GM19452 (cell line): ENCODE measurements around the gene LRRC10.
"Not testable (repeated sequence)": the region's sequence is repeated elsewhere in the genome, so short reads cannot be mapped to it uniquely, and the experiment has no call there.

Source experiments
- ATAC-seq: cut with Tn5 transposase; IDR thresholded peaks from one replicate; pipeline ENCODE4 v1.9.1; 2021; ENCODE audit not compliant: unreplicated experiment

Gene LRRC10

GRCh38 chr12:69619050-69619449 is 8.3 kb upstream of the LRRC10 start:
- no peak for ATAC-seq

DNA sequence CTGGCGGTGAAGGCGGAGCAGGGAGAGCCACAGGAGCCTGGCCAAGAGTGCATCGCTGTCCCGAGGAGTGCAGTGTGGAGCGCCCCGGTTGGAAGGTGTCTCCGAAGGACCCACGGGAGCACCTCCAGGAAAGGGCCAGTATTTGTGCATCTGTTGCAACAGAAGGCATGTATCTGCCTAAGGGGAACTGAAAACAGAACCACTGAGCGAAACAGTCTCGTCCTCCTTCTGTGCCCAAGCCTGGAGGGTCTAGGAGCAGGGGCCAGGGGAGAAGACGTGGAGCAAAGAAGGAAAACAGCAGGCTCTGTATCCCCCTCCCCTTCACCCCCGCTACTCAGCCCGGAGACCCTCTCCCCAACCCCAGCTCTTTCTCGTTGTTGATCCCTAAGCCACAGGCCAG is 5.3 kb upstream of the LRRC10 start:
- no peak for ATAC-seq

GRCh38 chr12:69613351-69613750 is 2.6 kb upstream of the LRRC10 start:
- ATAC-seq = no peak

- ATAC-seq = no peak
Measured at GRCh38 chr12:69610126-69610525, 581 bp downstream of the LRRC10 start.

DNA sequence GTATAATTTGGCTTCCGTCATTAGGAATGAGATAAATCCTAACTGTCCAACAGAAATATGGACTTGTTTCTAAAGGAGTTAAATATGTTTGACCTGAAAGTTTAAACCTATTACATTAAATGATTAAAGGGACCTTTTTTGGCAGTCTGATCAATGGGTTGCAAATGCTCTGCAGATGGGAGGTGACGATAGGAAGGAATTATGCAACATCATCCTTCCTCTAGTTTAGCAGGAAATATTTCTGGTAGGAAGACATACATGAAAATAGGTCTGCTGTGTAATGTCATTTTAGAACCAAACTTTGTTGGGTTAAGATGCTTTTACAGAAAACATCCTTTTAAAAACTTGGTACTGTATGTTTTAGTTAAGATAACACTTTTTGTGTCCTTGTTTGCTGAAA is 2.6 kb downstream of the LRRC10 start:
- no peak for ATAC-seq

DNA sequence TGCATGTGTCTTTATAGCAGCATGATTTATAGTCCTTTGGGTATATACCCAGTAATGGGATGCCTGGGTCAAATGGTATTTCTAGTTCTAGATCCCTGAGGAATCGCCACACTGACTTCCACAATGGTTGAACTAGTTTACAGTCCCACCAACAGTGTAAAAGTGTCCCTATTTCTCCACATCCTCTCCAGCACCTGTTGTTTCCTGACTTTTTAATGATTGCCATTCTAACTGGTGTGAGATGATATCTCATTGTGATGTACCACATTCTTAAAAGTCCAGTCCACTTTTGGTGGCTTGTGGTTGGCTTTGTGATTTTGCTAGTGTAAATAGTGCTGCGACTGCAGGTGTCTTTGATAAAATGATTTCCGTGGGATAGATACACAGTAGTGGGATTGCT is 6.4 kb downstream of the LRRC10 start:
- ATAC-seq = not testable (repeated sequence)

DNA sequence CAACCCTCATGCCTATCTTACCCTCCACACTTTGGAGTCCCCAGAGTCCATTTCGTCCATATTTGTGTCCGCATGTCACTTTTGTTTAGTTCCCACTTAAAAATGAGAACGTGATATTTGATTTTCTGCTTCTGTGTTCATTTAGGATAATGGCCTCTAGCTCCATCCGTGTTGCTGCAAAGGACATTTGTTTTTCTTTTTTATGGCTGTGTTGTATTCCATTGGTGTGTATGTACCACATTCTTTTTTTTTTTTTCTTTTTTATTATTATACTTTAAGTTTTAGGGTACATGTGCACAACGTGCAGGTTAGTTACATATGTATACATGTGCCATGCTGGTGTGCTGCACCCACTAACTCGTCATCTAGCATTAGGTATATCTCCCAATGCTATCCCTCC is 7.2 kb downstream of the LRRC10 start:
- not testable (repeated sequence) for ATAC-seq

GRCh38 chr12:69602954-69603353 is 7.8 kb downstream of the LRRC10 start:
- ATAC-seq = no peak

DNA sequence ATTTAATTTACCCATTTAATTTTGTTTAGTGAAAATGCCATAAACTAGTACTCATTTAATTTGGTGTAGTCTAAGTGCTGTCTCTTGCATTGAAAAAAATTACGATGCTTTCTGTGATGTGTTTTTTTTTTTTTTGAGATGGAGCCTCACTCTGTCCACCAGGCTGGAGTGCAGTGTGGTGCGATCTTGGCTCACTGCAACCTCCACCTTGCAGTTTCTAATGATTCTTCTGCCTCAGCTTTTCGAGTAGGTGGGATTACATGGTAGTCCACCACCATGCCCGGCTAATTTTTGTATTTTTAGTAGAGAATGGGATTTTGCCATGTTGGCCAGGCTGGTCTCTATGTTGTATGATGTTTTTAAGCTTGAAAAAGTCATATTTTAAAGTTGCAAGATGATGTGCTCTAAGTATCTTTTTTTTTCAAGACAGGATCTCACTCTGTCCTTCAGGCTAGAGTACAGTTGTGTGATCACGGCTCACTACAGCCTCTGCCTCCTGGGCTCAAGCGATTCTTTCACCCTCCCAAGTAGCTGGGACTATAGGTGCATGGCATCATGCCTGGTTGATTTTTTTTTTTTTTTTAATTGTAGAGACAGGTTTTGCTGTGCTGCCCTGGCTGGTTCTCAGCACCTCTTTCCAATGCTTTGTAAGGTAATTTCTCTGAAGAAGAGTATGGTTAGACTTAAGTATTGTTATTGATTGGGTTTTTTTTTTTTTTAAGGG is 8.6 kb downstream of the LRRC10 start:
- no peak for ATAC-seq

GRCh38 chr12:69600804-69601203 is 9.9 kb downstream of the LRRC10 start:
- ATAC-seq = no peak

- ATAC-seq = no peak
Measured at GRCh38 chr12:69598174-69598753, 12.4 kb downstream of the LRRC10 start.

- no peak for ATAC-seq
Measured at GRCh38 chr12:69595689-69596088, 15.0 kb downstream of the LRRC10 start.

DNA sequence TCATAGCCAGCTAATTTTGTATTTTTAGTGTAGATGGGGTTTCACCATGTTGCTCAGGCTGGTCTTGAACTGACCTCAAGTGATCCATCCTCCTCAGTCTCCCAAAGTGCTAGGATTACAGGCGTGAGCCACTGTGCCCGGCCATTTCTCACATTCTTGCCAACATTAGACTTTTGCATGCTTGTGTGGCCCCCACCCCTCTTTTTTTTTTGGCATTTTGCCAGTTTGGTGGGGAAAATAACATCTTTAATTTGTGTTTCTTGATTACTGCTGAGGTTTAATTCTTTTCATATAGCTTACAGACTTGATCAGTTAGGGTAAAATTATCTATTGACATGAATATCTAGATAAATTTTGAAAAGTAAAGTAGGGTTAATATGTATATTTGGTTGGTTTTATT is 21.6 kb downstream of the LRRC10 start:
- no peak for ATAC-seq

DNA sequence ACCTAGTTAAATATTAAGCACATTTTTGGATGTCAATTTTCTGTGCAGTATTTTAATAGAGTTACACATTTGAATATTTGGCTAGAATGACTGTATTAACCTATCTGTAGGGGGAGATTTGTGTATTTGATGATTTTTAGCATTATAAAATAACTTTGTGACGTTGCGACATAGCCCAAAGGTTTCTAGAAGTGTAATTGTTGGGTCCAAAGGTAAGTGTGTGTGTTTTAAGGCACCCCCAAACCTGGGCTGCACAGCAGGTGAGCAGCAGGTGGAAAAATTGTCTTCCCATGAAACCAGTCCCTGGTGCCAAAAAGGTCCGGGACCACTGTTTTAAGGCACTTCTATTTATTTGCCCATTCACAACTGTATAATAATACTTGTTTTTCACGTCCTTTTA is 22.2 kb downstream of the LRRC10 start:
- ATAC-seq = no peak

DNA sequence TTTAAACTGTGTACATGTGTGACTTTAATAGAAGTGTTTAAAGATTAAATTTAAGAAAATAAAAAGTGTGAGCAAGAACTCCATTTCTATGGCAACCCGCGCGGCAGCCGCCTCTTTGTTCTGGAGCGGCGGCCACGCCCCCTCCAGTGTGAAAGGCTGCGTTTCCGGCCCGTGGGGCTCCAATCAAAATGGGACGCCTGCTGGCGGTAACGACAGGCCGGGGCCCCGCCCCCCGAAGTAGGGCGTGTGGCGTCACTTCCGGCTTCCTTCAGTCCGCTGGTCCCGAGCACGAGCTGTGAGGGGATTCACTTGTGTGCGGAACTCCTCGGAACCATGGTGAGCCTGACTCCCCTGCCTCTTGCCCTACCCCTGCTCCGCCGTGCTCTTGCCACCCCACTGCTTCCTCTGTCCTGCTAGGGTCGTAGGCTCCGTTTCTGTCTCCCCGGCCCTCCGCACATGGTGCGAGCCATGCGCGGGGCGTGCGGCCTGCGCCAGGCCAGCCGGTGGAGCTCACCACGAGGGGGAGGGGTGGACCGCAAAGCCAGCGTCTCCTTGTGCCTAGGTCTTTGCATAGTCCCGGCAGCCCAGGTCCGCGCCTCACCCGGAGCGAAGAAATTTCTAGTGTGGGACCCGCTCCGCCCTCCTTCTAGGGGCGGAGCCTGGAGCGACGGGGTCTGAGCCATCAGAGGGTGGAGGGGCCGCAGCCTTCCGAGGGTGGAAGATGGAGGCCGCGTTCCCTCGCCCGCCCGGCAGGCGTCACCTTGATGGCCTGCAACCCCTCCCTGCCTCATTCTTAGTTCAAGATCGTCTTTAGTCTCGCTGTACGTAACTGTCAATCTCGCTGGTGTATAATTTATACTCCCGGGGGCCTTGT is 25.3 kb downstream of the LRRC10 start, which contains the start of gene CCT2:
Gene CCT2, plus strand, starts transcription at position 271 of the 874 bp plus-strand sequence. Its CDS starts 63 bp downstream, at position 334.
- peak; percentile 97 for ATAC-seq

DNA sequence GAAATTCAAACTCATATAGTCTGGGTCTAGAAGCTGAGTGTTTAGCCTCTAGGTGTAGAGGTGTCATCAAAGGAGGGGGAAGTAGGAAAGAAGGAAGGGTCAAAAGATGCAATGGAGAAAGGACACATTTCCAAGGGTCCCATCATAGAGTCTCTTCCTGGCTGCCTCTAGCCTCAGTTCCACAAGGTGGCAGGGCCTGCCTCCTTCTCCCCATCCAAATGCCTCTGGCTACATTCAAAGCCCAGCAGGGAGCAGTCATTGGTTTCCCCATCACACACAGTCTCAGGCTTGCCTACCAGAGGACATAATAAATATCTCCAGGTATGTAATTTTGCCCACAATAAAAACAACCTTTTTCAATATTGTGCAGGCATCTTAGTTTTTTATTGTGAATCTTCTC is 27.5 kb downstream of the LRRC10 start:
- ATAC-seq = no peak

GRCh38 chr12:69580074-69580473 is 30.6 kb downstream of the LRRC10 start:
- no peak for ATAC-seq

DNA sequence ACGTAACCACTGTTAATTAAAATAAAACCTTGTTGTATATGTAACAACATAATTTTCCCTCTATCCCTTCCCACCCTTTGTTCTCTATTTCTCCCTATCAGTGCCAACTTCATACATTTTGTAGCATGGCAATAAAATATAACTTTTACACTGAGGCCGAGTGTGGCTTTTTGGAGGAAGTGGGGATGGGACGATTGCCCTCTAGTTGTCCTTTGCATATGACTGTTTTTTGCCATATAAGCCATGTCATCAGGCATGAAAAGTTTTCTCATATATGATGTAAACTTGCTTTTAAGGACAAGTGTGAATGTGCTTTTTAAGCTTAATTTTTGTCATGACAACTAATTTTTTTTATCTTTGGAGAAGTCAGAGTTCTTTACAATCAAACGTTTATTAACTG is 31.7 kb downstream of the LRRC10 start:
- no peak for ATAC-seq

- ATAC-seq = no peak
Measured at GRCh38 chr12:69578283-69578682, 32.4 kb downstream of the LRRC10 start.

- ATAC-seq = no peak
Measured at GRCh38 chr12:69575346-69575745, 35.4 kb downstream of the LRRC10 start.

DNA sequence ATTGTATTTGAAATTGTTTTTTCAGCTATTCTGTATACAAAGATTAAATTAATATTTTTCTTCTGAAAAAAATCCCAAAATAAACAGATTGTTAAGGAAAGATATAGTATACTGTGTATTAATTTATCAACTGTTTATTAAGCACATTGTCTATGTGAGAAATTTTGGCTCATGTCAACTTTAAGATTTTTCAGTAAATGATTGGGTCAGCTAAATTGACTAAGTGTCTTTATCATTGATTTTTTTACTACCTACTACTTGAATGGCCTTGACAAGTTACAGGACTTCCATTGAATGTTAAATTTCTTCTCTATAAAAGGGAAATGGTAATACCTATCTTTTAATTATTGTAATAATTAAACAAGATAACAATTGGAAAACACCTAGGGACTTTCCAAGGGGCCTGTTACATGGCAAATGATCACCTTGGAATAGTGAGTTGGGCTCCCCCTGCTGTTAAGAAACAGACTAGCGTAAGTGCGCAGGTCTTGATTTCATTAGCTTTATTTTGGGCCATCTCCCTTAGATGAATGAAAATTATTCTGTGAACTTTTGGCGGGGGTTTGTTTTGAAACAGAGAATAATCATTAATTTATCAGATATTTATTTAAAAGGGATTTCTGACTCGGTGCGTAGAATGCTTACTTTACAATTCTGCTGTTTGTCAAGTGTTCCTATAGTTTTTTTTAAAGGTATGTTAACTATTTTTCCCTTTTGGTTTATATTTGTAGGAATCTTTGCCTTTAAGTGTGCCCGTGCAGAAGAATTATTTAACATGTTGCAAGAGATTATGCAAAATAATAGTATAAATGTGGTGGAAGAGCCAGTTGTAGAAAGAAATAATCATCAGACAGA is 39.9 kb downstream of the LRRC10 start:
- peak; percentile 81 for ATAC-seq
